Stimulated activated naive CD4-positive, alpha-beta T cell (primary cell): ENCODE measurements around the gene MXD3.
"Not testable (repeated sequence)": the region's sequence is repeated elsewhere in the genome, so short reads cannot be mapped to it uniquely, and the experiment has no call there.

Experiments used
- DNase-seq, 6 experiments: peaks; one replicate each; lab custom pipeline; 2025; lab: John Stamatoyannopoulos, UW

Gene MXD3

DNA sequence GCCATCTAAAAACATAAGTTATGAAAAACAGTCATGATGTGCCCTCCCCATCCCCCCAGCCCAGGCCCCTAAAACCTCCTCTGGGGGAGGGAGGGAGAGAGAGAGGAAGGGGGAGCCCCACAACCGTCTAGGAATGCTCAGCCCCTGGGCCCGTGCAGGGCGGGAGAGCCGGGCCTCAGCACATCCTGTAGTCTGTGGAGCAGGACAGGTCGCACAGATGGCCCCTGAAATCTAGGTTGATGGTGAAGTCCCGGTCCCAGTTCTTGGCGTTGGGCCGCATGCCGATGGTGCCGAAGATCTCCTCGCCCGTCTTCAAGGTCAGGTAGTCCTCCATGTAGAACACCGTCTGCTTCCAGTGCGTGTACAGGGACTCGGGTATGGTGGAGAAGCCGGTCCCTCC lies 46.3 kb downstream of the MXD3 start:
- no peak for DNase-seq

DNA sequence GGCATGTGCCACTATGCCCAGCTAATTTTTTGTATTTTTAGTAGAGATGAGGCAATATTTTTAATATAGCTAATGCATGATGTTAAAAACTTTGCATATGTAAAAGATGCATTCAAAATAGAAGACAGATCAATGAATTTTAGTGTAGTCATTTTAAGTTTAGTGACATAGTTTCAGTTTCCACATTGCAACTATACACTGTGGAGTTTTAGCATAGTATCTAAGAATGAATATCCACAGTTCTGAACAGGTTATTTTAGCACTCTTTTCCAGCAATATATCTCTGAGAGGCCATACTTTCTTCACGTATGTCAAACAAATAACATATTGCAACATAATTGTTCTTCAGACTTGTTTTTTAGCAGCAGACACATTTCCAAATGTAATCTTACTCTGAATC lies 47.5 kb downstream of the MXD3 start:
- no peak for DNase-seq

DNA sequence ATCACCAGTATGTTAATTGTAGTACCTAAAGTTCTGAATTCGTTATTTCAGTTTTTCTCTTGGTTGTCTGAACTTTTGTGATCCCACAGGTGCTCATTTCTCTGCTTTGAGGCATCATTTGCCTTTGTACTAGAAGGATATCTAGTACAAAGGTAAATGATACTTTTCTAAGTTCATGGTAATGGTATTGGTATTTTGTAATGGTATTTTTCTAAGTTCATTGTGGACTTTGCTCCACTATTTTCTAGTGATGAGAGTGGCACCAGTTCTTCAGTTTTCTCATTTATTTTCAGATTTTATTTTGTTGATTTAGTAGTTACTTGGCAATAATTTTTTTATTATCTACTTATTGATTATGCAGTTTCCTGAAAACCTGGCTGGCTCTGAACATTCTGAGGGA lies 50.2 kb downstream of the MXD3 start:
- no peak for DNase-seq

DNA sequence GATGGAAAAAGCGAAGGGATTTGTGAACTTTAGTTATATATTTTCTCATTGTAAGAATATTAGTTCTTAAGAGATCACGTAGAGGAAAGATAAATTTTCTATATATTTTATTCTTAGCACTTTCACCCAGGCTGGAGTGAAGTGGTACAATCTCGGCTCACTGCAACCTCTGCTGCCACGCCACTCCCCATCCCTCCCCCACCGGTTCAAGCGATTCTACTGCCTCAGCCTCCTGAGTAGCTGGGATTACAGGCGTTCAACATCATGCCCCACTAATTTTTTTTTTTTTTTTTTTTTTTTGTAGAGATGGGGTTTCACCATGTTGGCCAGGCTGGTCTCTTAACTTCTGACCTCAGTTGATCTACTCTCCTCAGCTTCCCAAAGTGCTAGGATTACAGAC lies 50.7 kb downstream of the MXD3 start:
- no peak for DNase-seq

DNA sequence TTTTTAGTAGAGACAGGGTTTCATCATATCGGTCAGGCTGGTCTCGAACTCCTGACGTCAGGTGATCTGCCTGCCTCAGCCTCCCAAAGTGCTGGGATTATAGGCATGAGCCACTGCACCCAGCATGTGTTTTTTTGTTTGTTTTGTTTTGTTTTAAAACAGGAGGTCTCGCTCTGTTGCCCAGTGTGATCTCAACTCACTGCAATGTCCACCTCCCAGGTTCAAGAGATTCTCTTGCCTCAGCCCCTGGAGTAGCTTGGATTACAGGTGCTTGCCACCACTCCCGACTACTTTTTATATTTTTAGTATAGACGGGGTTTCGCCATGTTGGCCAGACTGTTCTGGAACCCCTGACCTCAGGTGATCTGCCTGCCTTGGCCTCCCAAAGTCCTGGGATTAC lies 53.0 kb downstream of the MXD3 start:
- not testable (repeated sequence) for DNase-seq
